ENCODE measurements around the gene C14orf93.

DNA sequence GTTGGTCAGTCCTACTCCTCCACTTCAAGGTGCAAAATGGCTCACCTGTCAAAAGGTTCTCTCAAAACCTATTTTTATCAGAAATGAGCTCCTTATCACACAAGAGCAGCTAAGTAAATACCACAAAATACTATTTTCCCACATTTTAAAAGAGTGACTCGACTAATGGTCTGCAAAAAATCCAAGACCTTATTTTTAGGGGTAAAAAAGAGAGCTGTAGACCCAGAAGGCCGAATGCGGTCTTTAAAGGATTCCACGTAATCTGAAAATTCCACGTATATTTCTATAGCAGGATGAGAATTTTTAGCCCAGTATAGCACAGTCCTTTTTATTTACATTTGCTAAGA lies 3.8 kb downstream of the C14orf93 start:
- TF ChIP-seq, protein P1, sequence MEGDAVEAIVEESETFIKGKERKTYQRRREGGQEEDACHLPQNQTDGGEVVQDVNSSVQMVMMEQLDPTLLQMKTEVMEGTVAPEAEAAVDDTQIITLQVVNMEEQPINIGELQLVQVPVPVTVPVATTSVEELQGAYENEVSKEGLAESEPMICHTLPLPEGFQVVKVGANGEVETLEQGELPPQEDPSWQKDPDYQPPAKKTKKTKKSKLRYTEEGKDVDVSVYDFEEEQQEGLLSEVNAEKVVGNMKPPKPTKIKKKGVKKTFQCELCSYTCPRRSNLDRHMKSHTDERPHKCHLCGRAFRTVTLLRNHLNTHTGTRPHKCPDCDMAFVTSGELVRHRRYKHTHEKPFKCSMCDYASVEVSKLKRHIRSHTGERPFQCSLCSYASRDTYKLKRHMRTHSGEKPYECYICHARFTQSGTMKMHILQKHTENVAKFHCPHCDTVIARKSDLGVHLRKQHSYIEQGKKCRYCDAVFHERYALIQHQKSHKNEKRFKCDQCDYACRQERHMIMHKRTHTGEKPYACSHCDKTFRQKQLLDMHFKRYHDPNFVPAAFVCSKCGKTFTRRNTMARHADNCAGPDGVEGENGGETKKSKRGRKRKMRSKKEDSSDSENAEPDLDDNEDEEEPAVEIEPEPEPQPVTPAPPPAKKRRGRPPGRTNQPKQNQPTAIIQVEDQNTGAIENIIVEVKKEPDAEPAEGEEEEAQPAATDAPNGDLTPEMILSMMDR (IDR thresholded peaks at IDR 0.05; ENCODE audit: low read length): no peak
- TF ChIP-seq EZH2 (IDR thresholded peaks at IDR 0.05; ENCODE audit: borderline replicate concordance, low read length): no peak
